ENCODE data around the gene BPIFB2. TPM values are rescaled to one million over a fixed set of nuclear protein-coding genes. Genes with fewer than 3 reads are reported as not detected.

BPIFB2 gene
- total and polyA plus RNA-seq, 2 donors (not counting 3 experiments of a cell fraction or from before 2014, with no cell fraction given), result not detected

GRCh38 chr20:33069673-33070072 is 62.2 kb downstream of the BPIFB2 start:
- ChIA-PET POLR2A (no interaction called here), CTCF (no interaction called here)
- no peaks in the 10 kb centered on the region for H3K4me1 ChIP-seq (ENCODE audit: control insufficient read depth, extremely low read depth, insufficient read depth, low read length)
- FAIRE-seq (no peak), DNase-seq (ENCODE audit: low read depth, low spot score) (no peak)
- H3K27me3 ChIP-seq (ENCODE audit: control insufficient read depth in 2 of 2, insufficient read depth in 2 of 2, low read length in 2 of 2), result no peaks in the 10 kb centered on the region
- no peak overlapping the region for H2AFZ ChIP-seq (ENCODE audit: low read depth, low read length)
- no peaks in the 10 kb centered on the region for H4K20me1 ChIP-seq (replicated peaks; ENCODE audit: control insufficient read depth, extremely low read depth, insufficient read depth, low read length)
- H3K9me1 ChIP-seq (replicated peaks; ENCODE audit: control insufficient read depth, extremely low read depth, insufficient read depth, low read length), result no peaks in the 10 kb centered on the region
- no peak overlapping the region for H3K27ac ChIP-seq (ENCODE audit: insufficient read depth, low read depth, low read length)
- no peaks in the 10 kb centered on the region for H3K9me3 ChIP-seq (replicated peaks; ENCODE audit: control insufficient read depth, insufficient read depth, low read length)
- no peaks in the 10 kb centered on the region for H3K79me2 ChIP-seq (ENCODE audit: control insufficient read depth, insufficient read depth, low read length)
- intact Hi-C loops (cut with micrococcal nuclease), result no loop called here
- no TSS peak for BruUV-seq (replicated peaks)
- H3K4me3 ChIP-seq (replicated peaks in 1 of 3; ENCODE audit: insufficient read depth in 1 of 3, low read depth in 1 of 3, low read length in 3 of 3), result no peak overlapping the region
- dilution Hi-C loops (cut with MboI; ENCODE audit: extremely low pct_ligation_motif_present, low sequenced_read_pairs), result no loop called here
- no peak overlapping the region for H3K9ac ChIP-seq (replicated peaks; ENCODE audit: extremely low read depth, insufficient read depth, low read length)
- TF ChIP-seq JUN (IDR thresholded peaks at IDR 0.05; ENCODE audit: borderline replicate concordance, insufficient read depth, insufficient read length, low read depth), result no peak
- H3K4me2 ChIP-seq (ENCODE audit: insufficient read depth, low read length), result no peak overlapping the region
- H3K36me3 ChIP-seq (ENCODE audit: control insufficient read depth in 2 of 2, extremely low read depth in 1 of 2, insufficient read depth in 2 of 2, low read length in 2 of 2), result no peaks in the 10 kb centered on the region

DNA sequence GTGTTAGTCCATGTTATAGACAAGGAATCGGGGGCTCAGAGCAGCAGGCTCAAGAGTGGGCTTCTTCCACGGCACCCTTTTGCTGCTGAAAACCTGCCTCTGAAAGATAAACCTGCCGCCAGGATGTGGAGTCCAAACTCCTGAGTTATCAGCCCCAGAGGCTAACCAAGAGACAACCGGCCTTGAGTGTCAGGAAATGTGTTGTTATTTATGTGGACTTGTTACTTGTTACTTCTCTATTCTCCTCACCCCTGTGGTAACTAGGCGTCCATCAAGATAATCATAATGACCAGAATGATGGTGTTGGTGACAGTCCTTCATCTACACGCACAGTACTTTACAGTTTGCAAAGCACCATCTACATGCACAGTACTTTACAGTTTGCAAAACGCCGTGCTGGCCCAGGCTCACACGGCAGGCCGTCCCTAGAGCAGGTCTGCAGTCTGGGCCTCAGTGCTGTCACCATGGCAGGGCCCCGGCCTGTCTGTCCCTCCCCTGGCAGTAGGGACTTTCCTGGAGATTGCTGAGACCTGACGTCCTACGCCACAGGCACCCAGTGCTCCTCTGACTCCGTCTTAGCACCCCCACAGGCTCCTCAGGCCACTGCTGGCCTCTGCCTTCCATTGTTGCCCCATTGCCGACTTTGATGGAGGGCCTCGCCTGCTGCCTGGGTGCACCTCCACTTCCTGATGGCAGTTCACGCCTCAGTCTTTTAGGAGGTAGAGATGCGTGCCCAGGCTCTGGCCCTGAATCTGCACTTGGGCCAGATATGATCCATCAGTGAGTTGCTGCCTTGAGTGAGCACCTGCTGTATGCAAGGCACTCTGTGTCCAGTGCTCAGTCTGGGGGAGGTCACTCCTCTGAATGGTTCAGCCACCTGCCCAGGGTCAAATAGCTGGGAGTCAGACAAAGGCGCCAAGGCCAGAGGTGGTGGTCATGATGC is 62.9 kb downstream of the BPIFB2 start:
- Histone ChIP-seq H3K36me3 (ENCODE audit: control insufficient read depth in 2 of 2, extremely low read depth in 1 of 2, insufficient read depth in 2 of 2, low read length in 2 of 2) (no peaks in the 10 kb centered on the region), H3K9ac (replicated peaks; ENCODE audit: extremely low read depth, insufficient read depth, low read length) (no peak overlapping the region), H3K27ac (ENCODE audit: insufficient read depth, low read depth, low read length) (no peak overlapping the region), H4K20me1 (replicated peaks; ENCODE audit: control insufficient read depth, extremely low read depth, insufficient read depth, low read length) (no peaks in the 10 kb centered on the region), H3K27me3 (ENCODE audit: control insufficient read depth in 2 of 2, insufficient read depth in 2 of 2, low read length in 2 of 2) (no peaks in the 10 kb centered on the region), H2AFZ (ENCODE audit: low read depth, low read length) (no peak overlapping the region), H3K9me1 (replicated peaks; ENCODE audit: control insufficient read depth, extremely low read depth, insufficient read depth, low read length) (no peaks in the 10 kb centered on the region), H3K4me1 (ENCODE audit: control insufficient read depth, extremely low read depth, insufficient read depth, low read length) (no peaks in the 10 kb centered on the region), H3K79me2 (ENCODE audit: control insufficient read depth, insufficient read depth, low read length) (no peaks in the 10 kb centered on the region), H3K4me2 (ENCODE audit: insufficient read depth, low read length) (no peak overlapping the region), H3K9me3 (replicated peaks; ENCODE audit: control insufficient read depth, insufficient read depth, low read length) (no peaks in the 10 kb centered on the region), H3K4me3 (replicated peaks in 1 of 3; ENCODE audit: insufficient read depth in 1 of 3, low read depth in 1 of 3, low read length in 3 of 3) (no peak overlapping the region)
- CTCF ChIA-PET, result no interaction called here
- intact Hi-C loops (cut with micrococcal nuclease), result no loop called here
- no TSS peak for BruUV-seq (replicated peaks)
- POLR2A ChIA-PET, result no interaction called here
- dilution Hi-C loops (cut with MboI; ENCODE audit: extremely low pct_ligation_motif_present, low sequenced_read_pairs), result no loop called here
- FAIRE-seq, result no peak
- DNase-seq (ENCODE audit: low read depth, low spot score), result no peak
- no peak for TF ChIP-seq JUN (IDR thresholded peaks at IDR 0.05; ENCODE audit: borderline replicate concordance, insufficient read depth, insufficient read length, low read depth)
- no peak for TF ChIP-seq CTCF (IDR thresholded peaks at IDR 0.05; ENCODE audit: extremely low read depth in 1 of 2, insufficient read depth in 1 of 2, low read depth in 1 of 2, low read length in 2 of 2)
- TF ChIP-seq MYC (IDR thresholded peaks at IDR 0.05; ENCODE audit: low read depth, low read length), result no peak
- no peak for TF ChIP-seq POLR2A (IDR thresholded peaks at IDR 0.05; ENCODE audit: low read depth, low read length)
- no peak for TF ChIP-seq POLR2AphosphoS5 (IDR thresholded peaks at IDR 0.05; ENCODE audit: insufficient read depth, low read depth, low read length)
- no peak for TF ChIP-seq FOS (IDR thresholded peaks at IDR 0.05; ENCODE audit: borderline replicate concordance, insufficient read depth, low read length)
- TF ChIP-seq GATA2 (IDR thresholded peaks at IDR 0.05; ENCODE audit: insufficient read depth, insufficient read length, low read depth, low read length), result no peak
- TF ChIP-seq, protein P1, sequence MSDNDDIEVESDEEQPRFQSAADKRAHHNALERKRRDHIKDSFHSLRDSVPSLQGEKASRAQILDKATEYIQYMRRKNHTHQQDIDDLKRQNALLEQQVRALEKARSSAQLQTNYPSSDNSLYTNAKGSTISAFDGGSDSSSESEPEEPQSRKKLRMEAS (IDR thresholded peaks at IDR 0.05; ENCODE audit: insufficient read depth, insufficient read length), result no peak
- no peak for TF ChIP-seq EZH2 (IDR thresholded peaks at IDR 0.05; ENCODE audit: borderline replicate concordance, low read depth, low read length, severe bottlenecking)

All from endothelial cell of umbilical vein (primary cell).